Ishikawa (cell line): ENCODE data around the gene DHRS13.

Source experiments
- CEBPB ChIP-seq: IDR thresholded peaks from 2 replicates; pipeline ENCODE4 v1.6.1; 2012
- CREB1 ChIP-seq: IDR thresholded peaks from 2 replicates; pipeline ENCODE4 v1.6.1; 2012; ENCODE audit warnings: low read depth
- EGR1 ChIP-seq: IDR thresholded peaks from 2 replicates; pipeline ENCODE4 v1.6.1; 2012
- EP300 ChIP-seq: IDR thresholded peaks from 2 replicates; pipeline ENCODE4 v1.6.1; 2012; ENCODE audit warnings: borderline replicate concordance
- FOXM1 ChIP-seq: IDR thresholded peaks from 2 replicates; pipeline ENCODE4 v1.6.1; 2012; ENCODE audit warnings: low read depth, borderline replicate concordance
- MAX ChIP-seq: IDR thresholded peaks from 2 replicates; pipeline ENCODE4 v1.6.1; 2012
- NFIC ChIP-seq: IDR thresholded peaks from 2 replicates; pipeline ENCODE4 v1.6.1; 2012
- RAD21 ChIP-seq: IDR thresholded peaks from 2 replicates; pipeline ENCODE4 v1.6.1; 2012; ENCODE audit warnings: low read depth
- REST ChIP-seq: IDR thresholded peaks from 2 replicates; pipeline ENCODE4 v1.6.1; 2012; ENCODE audit warnings: low read depth, mild to moderate bottlenecking
- TAF1 ChIP-seq: IDR thresholded peaks from 2 replicates; pipeline ENCODE4 v1.6.1; 2012; ENCODE audit warnings: low read depth, mild to moderate bottlenecking
- TCF12 ChIP-seq: IDR thresholded peaks from 2 replicates; pipeline ENCODE4 v1.6.1; 2012; ENCODE audit warnings: low read depth
- TEAD4 ChIP-seq: IDR thresholded peaks from 2 replicates; pipeline ENCODE4 v1.6.1; 2012
- USF1 ChIP-seq: IDR thresholded peaks from 2 replicates; pipeline ENCODE4 v1.6.1; 2012
- YY1 ChIP-seq: IDR thresholded peaks from 2 replicates; pipeline ENCODE4 v1.6.1; 2012; ENCODE audit warnings: low read depth
- ZBTB7A ChIP-seq: IDR thresholded peaks from 2 replicates; pipeline ENCODE4 v1.6.1; 2012; ENCODE audit warnings: low read depth

The DHRS13 gene

GRCh38 chr17:28862561-28862960 lies 40.3 kb downstream of the DHRS13 start:
- TF ChIP-seq ZBTB7A (no peak), USF1 (no peak), EP300 (no peak), TAF1 (no peak), TCF12 (no peak), CEBPB (no peak), RAD21 (no peak), YY1 (no peak), NFIC (no peak), MAX (no peak), FOXM1 (no peak), TEAD4 (no peak), CREB1 (no peak), REST (no peak), EGR1 (no peak)

- TF ChIP-seq TAF1 (no peak), TEAD4 (no peak), USF1 (no peak), YY1 (no peak), RAD21 (no peak), MAX (no peak), EP300 (no peak), REST (no peak), CEBPB (no peak)
These were observed 41.3 kb downstream of the DHRS13 start for GRCh38 chr17:28861393-28862203.

DNA sequence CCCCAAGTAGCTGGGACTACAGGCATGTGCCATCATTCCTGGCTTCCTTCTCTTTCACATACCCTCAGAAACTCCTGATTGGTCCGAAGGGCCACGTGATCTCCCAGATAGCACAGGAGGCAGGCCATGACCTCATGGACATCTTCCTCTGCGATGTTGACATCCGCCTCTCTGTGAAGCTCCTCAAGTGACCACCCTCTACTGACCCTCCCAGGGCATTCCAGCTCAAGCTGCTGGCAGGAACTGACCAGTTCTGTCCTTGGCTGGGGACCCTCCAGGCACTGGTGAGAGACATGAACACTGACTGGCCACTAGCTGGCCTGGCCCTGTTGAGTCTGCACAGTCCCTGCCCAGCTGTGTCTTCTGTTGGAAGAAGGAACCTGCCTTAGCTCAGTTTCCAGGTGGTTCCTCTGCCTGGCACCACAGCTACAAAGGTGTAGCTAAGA lies 42.5 kb downstream of the DHRS13 start:
- TF ChIP-seq CEBPB (no peak), USF1 (no peak), CREB1 (no peak), EGR1 (no peak), EP300 (no peak), TCF12 (no peak), MAX (no peak), NFIC (no peak), TAF1 (no peak), TEAD4 (no peak), RAD21 (no peak), FOXM1 (no peak)

DNA sequence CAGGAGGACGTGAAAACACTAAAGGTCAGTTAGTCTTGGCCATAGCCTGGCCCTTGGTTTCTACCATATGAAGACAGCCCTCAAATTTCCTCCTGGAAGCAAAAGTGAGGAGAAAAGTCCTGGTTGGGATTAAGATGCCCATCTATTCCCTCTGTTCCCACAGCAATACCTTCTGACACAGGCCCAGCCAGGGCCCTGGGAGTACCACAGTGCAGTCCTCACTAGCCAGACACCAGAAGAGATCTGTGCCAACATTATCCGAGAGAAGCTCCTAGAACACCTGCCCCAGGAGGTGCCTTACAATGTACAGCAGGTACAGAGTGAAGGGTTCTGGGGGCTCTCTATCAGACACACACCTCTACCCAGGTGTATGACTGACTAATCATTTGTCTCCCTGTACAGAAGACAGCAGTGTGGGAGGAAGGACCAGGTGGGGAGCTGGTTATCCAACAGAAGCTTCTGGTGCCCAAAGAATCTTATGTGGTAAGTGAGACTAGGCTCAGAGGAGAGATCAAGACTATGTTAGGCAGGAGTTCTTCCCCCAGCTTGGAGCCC lies 44.0 kb downstream of the DHRS13 start:
- no peak for TF ChIP-seq CEBPB
- TF ChIP-seq EP300: no peak
- no peak for TF ChIP-seq TEAD4
- TF ChIP-seq CREB1: no peak
- no peak for TF ChIP-seq NFIC
- no peak for TF ChIP-seq EGR1
- TF ChIP-seq YY1: no peak
- TF ChIP-seq TCF12: no peak
- TF ChIP-seq ZBTB7A: no peak
- no peak for TF ChIP-seq RAD21
- no peak for TF ChIP-seq TAF1
- TF ChIP-seq REST: no peak
- TF ChIP-seq MAX: no peak
- TF ChIP-seq USF1: no peak
- no peak for TF ChIP-seq FOXM1
